HepG2 (cell line): ENCODE results near the gene SLC4A2. TPM values are rescaled to one million over a fixed set of nuclear protein-coding genes. Genes with fewer than 3 reads are reported as not detected.

Source experiments
- BHLHE40 ChIP-seq: IDR thresholded peaks from 2 replicates; pipeline ENCODE4 v1.6.1; 2011; ENCODE audit warnings: low read length, improper control_type of control experiment
- GABPB1 ChIP-seq: IDR thresholded peaks from 2 replicates; pipeline ENCODE4 v1.6.1; 2016; ENCODE audit warnings: mild to moderate bottlenecking, missing genetic modification reagents, moderate library complexity, missing compliant biosample characterization
- HDAC1 ChIP-seq: sonication (generic); formaldehyde crosslinking; IDR thresholded peaks from 2 replicates; pipeline ENCODE4 v1.5.1; 2020; ENCODE audit warnings: mild to moderate bottlenecking, missing genetic modification reagents
- HNF4G ChIP-seq, 2 experiments: sonication (generic) in 1 of 2; formaldehyde crosslinking in 1 of 2; IDR thresholded peaks; 2 replicates each; pipeline versions ENCODE4 v1.4.0 to v1.6.1; 2011 to 2020; ENCODE audit warnings: borderline replicate concordance in 2 of 2, low read depth in 2 of 2, mild to moderate bottlenecking in 2 of 2, low read length in 1 of 2, missing genetic modification reagents in 1 of 2, moderate library complexity in 1 of 2
- MBD4 ChIP-seq: IDR thresholded peaks from 2 replicates; pipeline ENCODE4 v1.6.1; 2012; ENCODE audit warnings: low read length, inconsistent platforms, borderline replicate concordance
- MXD4 ChIP-seq: IDR thresholded peaks from 2 replicates; pipeline ENCODE4 v1.6.1; 2016; ENCODE audit warnings: mild to moderate bottlenecking, missing biosample characterization, missing genetic modification reagents
- NFIC ChIP-seq: IDR thresholded peaks from 2 replicates; pipeline ENCODE4 v1.6.1; 2012; ENCODE audit warnings: mild to moderate bottlenecking, low read length, inconsistent platforms
- PATZ1 ChIP-seq: sonication (generic); formaldehyde crosslinking; IDR thresholded peaks from 2 replicates; pipeline ENCODE4 v1.4.0; 2020; ENCODE audit warnings: missing genetic modification reagents
- TERF1 ChIP-seq: sonication (generic); formaldehyde crosslinking; IDR thresholded peaks from 2 replicates; pipeline ENCODE4 v1.8.0; 2022; ENCODE audit warnings: mild to moderate bottlenecking, missing genetic modification reagents, moderate library complexity
- TSC22D2 ChIP-seq: sonication (generic); formaldehyde crosslinking; IDR thresholded peaks from 2 replicates; pipeline ENCODE4 v1.5.1; 2020; ENCODE audit warnings: missing genetic modification reagents, mild to moderate bottlenecking, borderline replicate concordance
- UBTF ChIP-seq: sonication (generic); formaldehyde crosslinking; IDR thresholded peaks from 2 replicates; pipeline ENCODE4 v1.4.0; 2020; ENCODE audit warnings: mild to moderate bottlenecking, missing genetic modification reagents
- ZBTB33 ChIP-seq: sonication (generic); formaldehyde crosslinking; IDR thresholded peaks from 2 replicates; pipeline ENCODE4 v1.4.0; 2020; ENCODE audit warnings: missing genetic modification reagents
- ZNF318 ChIP-seq: sonication (generic); formaldehyde crosslinking; IDR thresholded peaks from 2 replicates; pipeline ENCODE4 v1.4.0; 2020; ENCODE audit warnings: mild to moderate bottlenecking, missing genetic modification reagents
- polyA plus RNA-seq, 8 experiments: library from polyadenylated mRNA; depleted of rRNA in 3 of 8; stranded (reverse) in 7 of 8; unstranded in 1 of 8; fragments of >200 nt; fragmentation: Illumina TruSeq in 4 of 8; extraction: Trizol in 4 of 8; gene quantifications; 2 replicates each; pipeline versions ENCODE4 v1.2.1 to v1.2.3, GENCODE V29; 2011 to 2016; ENCODE audit warnings: low read depth in 4 of 8, missing spikeins in 1 of 8, mixed read lengths in 1 of 8; ENCODE audit not compliant: insufficient read depth in 1 of 8
- total RNA-seq, 5 experiments: library from RNA; depleted of rRNA; stranded (reverse); fragments of >200 nt; fragmentation: Illumina TruSeq; extraction: Trizol; gene quantifications; 2 replicates each; pipeline ENCODE4 v1.2.3, GENCODE V29; 2016; ENCODE audit warnings: low read depth in 1 of 5

SLC4A2 gene
- total and polyA plus RNA-seq, 2 of the 13 experiments (the other 11 are each of a cell fraction or from before 2014, with no cell fraction given) = 51.9 to 73.4 TPM

- no peak for TF ChIP-seq PATZ1
- 0 out of 2 replicates have a peak, but pooled peaks have one; percentile 44 for TF ChIP-seq MXD4
- peak; percentile 57; the same call in 1 of the 2 replicates for TF ChIP-seq GABPB1
- TF ChIP-seq HNF4G (IDR thresholded peaks at IDR 0.05; ENCODE audit: borderline replicate concordance, low read depth, low read length) = no peak
- TF ChIP-seq HNF4G (CRISPR knock-in tag; IDR thresholded peaks at IDR 0.05; ENCODE audit: borderline replicate concordance, low read depth) = no peak
- no peak for TF ChIP-seq MBD4
- peak; percentile 88 for TF ChIP-seq ZBTB33
- TF ChIP-seq TERF1 (CRISPR knock-in tag) = no peak
- no peak for TF ChIP-seq UBTF
- TF ChIP-seq TSC22D2 = no peak
- TF ChIP-seq NFIC = no peak
- no peak for TF ChIP-seq ZNF318 (CRISPR knock-in tag)
- TF ChIP-seq BHLHE40 = peak; percentile 79
- TF ChIP-seq HDAC1 (CRISPR knock-in tag) = peak; percentile 35; the same call in 1 of the 2 replicates
Observed at GRCh38 chr7:151051108-151051507, 8.3 kb upstream of the SLC4A2 start (continued).
